Pancreas (tissue), 10 donors: ENCODE data around the gene LHX1. TPM values are rescaled to one million over a fixed set of nuclear protein-coding genes. Genes with fewer than 3 reads are reported as not detected.

Experiments
- ATAC-seq, 4 donors: fragments of 200-7000 bp; cut with Tn5 transposase; one replicate each; pipeline versions ENCODE4 v1.8.0 to v1.9.1; 2020; ENCODE audit warnings: mild to moderate bottlenecking in 4 of 4, moderate library complexity in 4 of 4
- DNase-seq, 6 donors: peaks; one replicate each; pipeline ENCODE4 v3.0.0-alpha.2; 2020
- FAIRE-seq: peaks from 2 replicates; lab custom pipeline; 2012; peaks lifted over from hg19 to GRCh38; lab: Jason Lieb, UNC
- H3K27ac ChIP-seq, 4 donors: fragments of 200-600 bp; sonication (generic); 1 replicate in 3 of 4; 2 replicates in 1 of 4; pipeline versions ENCODE4 v1.5.0 to v1.8.0; 2020
- H3K27me3 ChIP-seq, 4 donors: fragments of 200-600 bp; one replicate each; pipeline ENCODE4 v1.8.0; 2021
- H3K36me3 ChIP-seq, 3 donors: fragments of 200-600 bp; sonication (generic) in 1 of 3; one replicate each; pipeline versions ENCODE4 v1.5.0 to v1.8.0; 2020 to 2021
- H3K4me1 ChIP-seq, 3 donors: fragments of 200-600 bp; one replicate each; pipeline ENCODE4 v1.8.0; 2021
- H3K4me3 ChIP-seq, 4 donors: fragments of 200-600 bp; sonication (generic) in 2 of 4; one replicate each; pipeline versions ENCODE4 v1.5.0 to v1.8.0; 2020 to 2021
- H3K9me3 ChIP-seq, 4 donors: fragments of 200-600 bp; one replicate each; pipeline ENCODE4 v1.8.0; 2021
- CTCF ChIP-seq, 4 donors: fragments of 200-600 bp; sonication (generic) in 3 of 4; IDR thresholded peaks; one replicate each; pipeline versions ENCODE4 v1.5.0 to v1.8.0; 2021; ENCODE audit warnings: antibody characterized with exemption in 4 of 4
- WGBS, 2 donors: extraction: QIAGEN DNeasy Blood & Tissue Kit; methylation state at CpG; one replicate each; pipeline ENCODE4 v1.1.7; 2013; 5-methylcytosine and 5-hydroxymethylcytosine counted together
- intact Hi-C, 3 donors: fragments of 100-400 bp; cut with DNase I; formaldehyde crosslinking; loops; one replicate each; pipeline versions ENCODE4 v1.11.1 to v1.14.2; 2022
- polyA plus RNA-seq, 2 donors: library from polyadenylated mRNA; stranded (reverse); fragments of 200-250 nt; gene quantifications; one replicate each; pipeline ENCODE4 v1.2.3, GENCODE V29; 2013
- total RNA-seq, 6 donors: library from RNA; stranded (reverse); fragmentation: NEBNext Ultra II Directional in 4 of 6; extraction: Animal tissue kit (Norgen Biotek cat#: 25700) in 4 of 6; gene quantifications; one replicate each; pipeline versions ENCODE4 v1.2.1 to v1.2.4, GENCODE V29; 2021 to 2023
- donor health status: healthy with polysubstance abuse.
- donor health status: DM: no; HTN: no; CAD: no; lungs with moderate emphysema.
- donor health status: DM: no; HTN: no; CAD: no.
- donor health status: control.
- donor health status: control.
- donor health status: Bipolar disorder and iron deficiency.
- donor health status: DM: yes; HTN: yes; CAD: no.
- donor health status: DM: no; HTN: no; CAD: no.
- donor health status: DM: no; HTN: no; CAD: no.
- donor health status: DM: yes; HTN: yes; CAD: no.

Gene LHX1
- total and polyA plus RNA-seq, 8 donors, result 0.05 TPM; not detected in 7

- no peaks in the 10 kb centered on the region for H3K4me1 ChIP-seq
- H3K27me3 ChIP-seq, result peaks cover 0 to 39% (median 4%) of the 10 kb centered on the region in 4 donors
- DNase-seq (no peak), FAIRE-seq (no peak), ATAC-seq (no peak)
- H3K27ac ChIP-seq, result no peak overlapping the region
- no peaks in the 10 kb centered on the region for H3K9me3 ChIP-seq
- no peaks in the 10 kb centered on the region for H3K36me3 ChIP-seq
- TF ChIP-seq CTCF (IDR thresholded peaks at IDR 0.05), result no peak
- 56 to 75% methylated on average over 2 of the region's 2 CpGs for WGBS, 2 donors
- H3K4me3 ChIP-seq, result no peak overlapping the region
- intact Hi-C loops, result no loop called here
These were observed 10.6 kb upstream of the LHX1 start for GRCh38 chr17:36926701-36927100.

- FAIRE-seq (no peak), ATAC-seq (no peak), DNase-seq (no peak)
- no peak for TF ChIP-seq CTCF (IDR thresholded peaks at IDR 0.05)
- Histone ChIP-seq H3K4me3 (no peak overlapping the region), H3K27ac (no peak overlapping the region), H3K36me3 (no peaks in the 10 kb centered on the region), H3K27me3 (peaks cover 0 to 53% (median 5%) of the 10 kb centered on the region in 4 donors), H3K9me3 (no peaks in the 10 kb centered on the region), H3K4me1 (peaks cover 0 to 13% (median 1%) of the 10 kb centered on the region in 3 donors)
- intact Hi-C loops, result no loop called here
- 51 to 56% methylated on average over 13 of the region's 13 CpGs for WGBS, 2 donors
These were observed 8.6 kb upstream of the LHX1 start for GRCh38 chr17:36928471-36929345.

- Histone ChIP-seq H3K9me3 (no peaks in the 10 kb centered on the region), H3K36me3 (no peaks in the 10 kb centered on the region), H3K27me3 (peaks cover 0 to 66% (median 13%) of the 10 kb centered on the region in 4 donors), H3K4me3 (no peak overlapping the region), H3K4me1 (peaks cover 8 to 25% (median 10%) of the 10 kb centered on the region in 3 donors), H3K27ac (no peak overlapping the region)
- DNase-seq (no peak), FAIRE-seq (no peak), ATAC-seq (no peak)
- intact Hi-C loops, result no loop called here
- no peak for TF ChIP-seq CTCF (IDR thresholded peaks at IDR 0.05)
- WGBS, 2 donors, result 44 to 45% methylated on average over 16 of the region's 16 CpGs
These were observed 7.3 kb upstream of the LHX1 start for GRCh38 chr17:36929851-36930582.

GRCh38 chr17:36930583-36930900 lies 6.7 kb upstream of the LHX1 start:
- no peaks in the 10 kb centered on the region for H3K9me3 ChIP-seq
- H3K27ac ChIP-seq, result no peak overlapping the region
- TF ChIP-seq CTCF (IDR thresholded peaks at IDR 0.05), result no peak
- H3K27me3 ChIP-seq, result peaks cover 0 to 71% (median 16%) of the 10 kb centered on the region in 4 donors
- intact Hi-C loops, result no loop called here
- H3K36me3 ChIP-seq, result no peaks in the 10 kb centered on the region
- H3K4me1 ChIP-seq, result peaks cover 8 to 30% (median 10%) of the 10 kb centered on the region in 3 donors
- ATAC-seq, result no peak
- no peak for DNase-seq
- FAIRE-seq, result no peak
- no peak overlapping the region for H3K4me3 ChIP-seq
- WGBS, 2 donors, result 64 to 83% methylated on average over 1 of the region's 1 CpG
